LNCaP clone FGC (cell line): ENCODE measurements around the gene HAPLN2.
"Not testable (repeated sequence)": the region's sequence is repeated elsewhere in the genome, so short reads cannot be mapped to it uniquely, and the experiment has no call there.

ENCODE experiments used
- DNase-seq: peaks from one replicate; pipeline ENCODE4 v3.0.0-alpha.2; 2011; ENCODE audit warnings: low read depth
- H3K4me3 ChIP-seq: 2 replicates; pipeline ENCODE4 v1.5.1; 2011; ENCODE audit warnings: mild to moderate bottlenecking, low read depth, low read length, control low read depth
- CTCF ChIP-seq: IDR thresholded peaks from 2 replicates; pipeline ENCODE4 v1.5.1; 2012; ENCODE audit warnings: mild to moderate bottlenecking; ENCODE audit not compliant: control insufficient read depth, insufficient read depth; ENCODE audit errors: extremely low read depth

Gene HAPLN2

GRCh38 chr1:156627313-156627880 is 8.2 kb downstream of the HAPLN2 start:
- no peak overlapping the region for H3K4me3 ChIP-seq
- DNase-seq = no peak
- TF ChIP-seq CTCF = peak; percentile 74

GRCh38 chr1:156629823-156630449 is 10.7 kb downstream of the HAPLN2 start:
- no peak for TF ChIP-seq CTCF
- no peak overlapping the region for H3K4me3 ChIP-seq

GRCh38 chr1:156631152-156631551 is 11.9 kb downstream of the HAPLN2 start:
- not testable (repeated sequence) for DNase-seq, H3K4me3 ChIP-seq

More at GRCh38 chr1:156629823-156630449, 10.7 kb downstream of the HAPLN2 start:
- no peak for DNase-seq

GRCh38 chr1:156632355-156632754 is 13.1 kb downstream of the HAPLN2 start:
- no peak overlapping the region for H3K4me3 ChIP-seq
- DNase-seq = no peak
- TF ChIP-seq CTCF = no peak

GRCh38 chr1:156638189-156638985 is 19.2 kb downstream of the HAPLN2 start:
- no peak overlapping the region for H3K4me3 ChIP-seq
- TF ChIP-seq CTCF = no peak
- no peak for DNase-seq

- no peak for DNase-seq
- no peak for TF ChIP-seq CTCF
- H3K4me3 ChIP-seq = no peak overlapping the region
Observed at GRCh38 chr1:156639601-156640101, 20.4 kb downstream of the HAPLN2 start.
